ENCODE data around the gene ATG7.
"Not testable (repeated sequence)": the region's sequence is repeated elsewhere in the genome, so short reads cannot be mapped to it uniquely, and the experiment has no call there.

ATG7 gene

DNA sequence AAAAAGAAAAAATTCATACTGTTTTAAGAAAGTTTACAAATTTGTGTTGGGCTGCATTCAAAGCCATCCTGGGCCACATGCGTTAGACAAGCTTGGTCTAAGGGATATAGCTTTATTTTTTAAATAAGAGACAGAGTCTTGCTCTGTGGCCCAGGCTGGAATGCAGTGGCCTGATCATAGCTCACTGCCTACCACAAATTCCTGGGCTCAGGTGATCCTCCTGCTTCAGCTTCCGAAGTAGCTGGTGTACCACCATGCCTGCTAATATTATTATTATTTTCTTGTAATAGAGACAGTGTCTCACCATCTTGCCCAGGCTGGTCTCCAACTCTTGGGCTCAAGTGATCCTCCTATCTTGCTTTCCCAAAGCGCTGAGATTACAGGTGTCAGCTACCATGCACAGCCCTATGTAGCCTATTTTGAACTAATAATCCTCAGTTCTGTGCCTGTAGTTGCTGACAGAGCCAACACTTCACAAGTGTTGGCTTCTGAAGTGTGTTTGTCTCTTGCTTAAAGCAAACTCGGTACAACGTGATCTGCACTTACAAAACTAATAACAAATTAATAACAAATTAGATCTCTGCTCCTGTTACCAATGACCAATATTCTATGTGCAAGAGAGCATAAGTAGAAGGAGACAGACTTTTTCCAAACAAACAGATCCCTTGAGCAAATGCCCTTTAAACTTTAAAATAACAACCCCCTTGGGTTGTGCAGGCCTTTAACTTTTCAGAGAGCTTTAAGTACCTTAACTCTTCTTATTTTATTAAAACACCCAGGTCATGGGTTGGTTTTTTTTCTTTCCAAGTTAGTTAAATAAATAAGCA lies 236.4 kb downstream of the ATG7 start:
- H3K4me3 ChIP-seq (ENCODE audit: insufficient read length, low read depth): no peak overlapping the region

DNA sequence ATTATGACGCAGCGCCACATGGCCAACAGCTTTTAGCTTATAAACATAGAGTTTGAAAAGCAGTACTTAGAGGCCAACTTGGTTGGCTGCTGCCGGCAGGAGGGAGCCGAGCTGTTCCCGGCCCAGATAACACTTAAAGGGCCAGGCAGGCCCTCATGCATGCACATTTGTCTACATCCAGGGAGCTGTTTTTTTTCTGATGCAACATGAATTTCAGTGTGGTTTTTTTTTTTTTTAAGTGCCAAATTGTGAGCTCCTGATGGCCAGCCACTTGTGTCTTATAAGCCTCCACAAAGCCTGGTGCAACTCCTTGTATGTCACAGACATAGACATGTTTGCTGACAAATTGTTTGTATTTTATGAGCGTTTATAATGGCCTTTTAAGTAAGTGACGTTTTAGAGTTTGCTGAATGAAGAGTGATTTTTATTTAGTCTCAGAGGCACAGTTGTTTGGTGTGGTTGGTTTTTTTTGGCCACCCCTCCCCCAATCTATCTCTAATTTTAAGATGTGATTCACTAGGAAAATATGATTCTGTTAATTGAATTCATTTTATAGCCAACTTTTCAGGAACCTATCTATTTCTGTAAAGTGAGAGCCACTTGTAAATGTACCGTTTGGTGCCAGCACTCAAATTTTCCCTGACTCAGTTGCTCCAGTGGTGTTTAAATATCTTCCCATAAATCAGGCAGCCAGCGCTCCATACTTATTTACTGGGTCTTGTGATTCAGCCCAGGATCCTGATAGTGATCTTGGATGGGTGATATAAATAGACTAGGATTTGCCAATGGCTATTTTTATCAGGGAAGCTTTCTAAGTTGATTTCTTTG lies 237.2 kb downstream of the ATG7 start:
- Histone ChIP-seq H3K9ac (ENCODE audit: insufficient read length, low read depth) (no peak overlapping the region), H3K36me3 (ENCODE audit: insufficient read depth, insufficient read length, low read length) (no peaks in the 10 kb centered on the region), H3K4me3 (ENCODE audit: insufficient read length, low read depth) (no peak overlapping the region), H3K27me3 (ENCODE audit: insufficient read depth, insufficient read length) (no peaks in the 10 kb centered on the region), H3K9me3 (ENCODE audit: insufficient read depth, low read length) (no peaks in the 10 kb centered on the region; the same call in 1 of the 2 replicates), H3K4me1 (ENCODE audit: insufficient read depth, insufficient read length) (no peaks in the 10 kb centered on the region)
- peak; percentile 8 for DNase-seq (ENCODE audit: low read depth, low spot score)
- TF ChIP-seq SUZ12 (IDR thresholded peaks at IDR 0.05; ENCODE audit: extremely low read depth, insufficient read depth, insufficient read length) (no peak), ZNF274 (IDR thresholded peaks at IDR 0.05; ENCODE audit: low read depth, low read length) (no peak), YY1 (IDR thresholded peaks at IDR 0.05; ENCODE audit: insufficient read depth, insufficient read length) (no peak)

More for the DNA sequence above, 236.4 kb downstream of the ATG7 start:
- H3K4me1 ChIP-seq (ENCODE audit: insufficient read depth, insufficient read length): no peaks in the 10 kb centered on the region
- H3K9ac ChIP-seq (ENCODE audit: insufficient read length, low read depth): no peak overlapping the region
- no peaks in the 10 kb centered on the region; the same call in 1 of the 2 replicates for H3K9me3 ChIP-seq (ENCODE audit: insufficient read depth, low read length)
- H3K27me3 ChIP-seq (ENCODE audit: insufficient read depth, insufficient read length): no peaks in the 10 kb centered on the region
- TF ChIP-seq SUZ12 (IDR thresholded peaks at IDR 0.05; ENCODE audit: extremely low read depth, insufficient read depth, insufficient read length) (no peak), ZNF274 (IDR thresholded peaks at IDR 0.05; ENCODE audit: low read depth, low read length) (no peak), YY1 (IDR thresholded peaks at IDR 0.05; ENCODE audit: insufficient read depth, insufficient read length) (no peak)
- DNase-seq (ENCODE audit: low read depth, low spot score): no peak
- no peaks in the 10 kb centered on the region for H3K36me3 ChIP-seq (ENCODE audit: insufficient read depth, insufficient read length, low read length)

DNA sequence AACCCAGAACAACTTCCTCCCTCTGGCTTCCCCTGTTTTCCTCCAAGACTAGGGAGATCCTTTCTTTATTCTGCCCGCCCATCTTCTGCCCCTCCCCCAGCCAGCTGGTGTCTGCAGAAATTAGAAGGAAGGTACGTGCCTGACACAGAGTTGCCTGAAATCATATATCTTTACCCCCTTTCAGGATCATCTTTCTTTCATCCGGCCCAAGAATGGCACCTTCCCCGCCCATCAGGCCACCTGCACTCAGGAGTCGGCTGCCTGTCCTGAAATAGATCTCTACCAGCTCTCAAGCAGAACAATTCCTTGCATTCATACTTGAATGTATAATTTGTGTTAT lies 237.8 kb downstream of the ATG7 start:
- no peak overlapping the region for H3K9ac ChIP-seq (ENCODE audit: insufficient read length, low read depth)
- no peaks in the 10 kb centered on the region for H3K4me1 ChIP-seq (ENCODE audit: insufficient read depth, insufficient read length)
- H3K9me3 ChIP-seq (ENCODE audit: insufficient read depth, low read length): no peaks in the 10 kb centered on the region; the same call in 1 of the 2 replicates
- H3K4me3 ChIP-seq (ENCODE audit: insufficient read length, low read depth): no peak overlapping the region
- no peak for DNase-seq (ENCODE audit: low read depth, low spot score)
- no peaks in the 10 kb centered on the region for H3K27me3 ChIP-seq (ENCODE audit: insufficient read depth, insufficient read length)
- no peaks in the 10 kb centered on the region for H3K36me3 ChIP-seq (ENCODE audit: insufficient read depth, insufficient read length, low read length)
- no peak for TF ChIP-seq SUZ12 (IDR thresholded peaks at IDR 0.05; ENCODE audit: extremely low read depth, insufficient read depth, insufficient read length)
- TF ChIP-seq YY1 (IDR thresholded peaks at IDR 0.05; ENCODE audit: insufficient read depth, insufficient read length): no peak
- no peak for TF ChIP-seq ZNF274 (IDR thresholded peaks at IDR 0.05; ENCODE audit: low read depth, low read length)

DNA sequence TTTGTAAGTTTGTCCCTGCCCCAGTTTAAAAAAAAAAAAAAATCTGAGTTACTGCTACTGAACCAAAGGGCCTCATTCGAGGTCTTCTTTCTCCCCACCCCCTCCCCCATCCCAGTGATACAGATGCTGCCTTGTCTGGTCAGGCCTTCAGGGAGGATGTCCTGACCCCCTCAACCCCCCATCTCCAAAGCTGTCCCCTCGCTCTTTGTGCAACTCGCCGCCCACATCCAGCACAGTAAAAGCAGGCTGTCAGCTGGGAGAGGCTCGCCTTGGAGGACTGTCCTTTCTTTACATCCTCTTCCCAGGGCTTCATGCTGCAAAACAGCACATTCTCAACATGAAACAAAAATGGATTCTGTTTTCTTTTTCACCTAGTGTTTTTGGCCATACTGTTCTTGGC lies 238.2 kb downstream of the ATG7 start:
- DNase-seq (ENCODE audit: low read depth, low spot score): no peak
- Histone ChIP-seq H3K4me3 (ENCODE audit: insufficient read length, low read depth) (no peak overlapping the region), H3K36me3 (ENCODE audit: insufficient read depth, insufficient read length, low read length) (no peaks in the 10 kb centered on the region), H3K4me1 (ENCODE audit: insufficient read depth, insufficient read length) (no peaks in the 10 kb centered on the region), H3K27me3 (ENCODE audit: insufficient read depth, insufficient read length) (no peaks in the 10 kb centered on the region), H3K9ac (ENCODE audit: insufficient read length, low read depth) (no peak overlapping the region), H3K9me3 (ENCODE audit: insufficient read depth, low read length) (no peaks in the 10 kb centered on the region; the same call in 1 of the 2 replicates)
- TF ChIP-seq SUZ12 (IDR thresholded peaks at IDR 0.05; ENCODE audit: extremely low read depth, insufficient read depth, insufficient read length) (no peak), YY1 (IDR thresholded peaks at IDR 0.05; ENCODE audit: insufficient read depth, insufficient read length) (no peak), ZNF274 (IDR thresholded peaks at IDR 0.05; ENCODE audit: low read depth, low read length) (no peak)

DNA sequence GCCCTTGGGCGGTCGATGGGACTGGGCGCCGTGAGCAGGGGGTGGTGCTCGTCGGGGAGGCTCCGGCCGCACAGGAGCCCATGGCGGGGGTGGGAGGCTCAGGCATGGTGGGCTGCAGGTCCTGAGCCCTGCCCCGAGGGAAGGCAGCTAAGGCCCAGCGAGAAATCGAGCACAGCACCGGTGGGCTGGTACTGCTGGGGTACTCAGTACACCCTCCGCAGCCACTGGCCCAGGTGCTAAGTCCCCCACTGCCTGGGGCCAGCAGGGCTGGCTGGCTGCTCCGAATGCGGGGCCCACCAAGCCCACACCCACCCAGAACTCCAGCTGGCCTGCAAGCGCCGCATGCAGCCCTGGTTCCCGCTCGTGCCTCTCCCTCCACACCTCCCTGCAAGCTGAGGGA lies 239.4 kb downstream of the ATG7 start:
- not testable (repeated sequence) for H3K9ac ChIP-seq (ENCODE audit: insufficient read length, low read depth); H3K4me3 ChIP-seq (ENCODE audit: insufficient read length, low read depth); H3K27me3 ChIP-seq (ENCODE audit: insufficient read depth, insufficient read length); H3K9me3 ChIP-seq (ENCODE audit: insufficient read depth, low read length); H3K4me1 ChIP-seq (ENCODE audit: insufficient read depth, insufficient read length); H3K36me3 ChIP-seq (ENCODE audit: insufficient read depth, insufficient read length, low read length); DNase-seq (ENCODE audit: low read depth, low spot score)

DNA sequence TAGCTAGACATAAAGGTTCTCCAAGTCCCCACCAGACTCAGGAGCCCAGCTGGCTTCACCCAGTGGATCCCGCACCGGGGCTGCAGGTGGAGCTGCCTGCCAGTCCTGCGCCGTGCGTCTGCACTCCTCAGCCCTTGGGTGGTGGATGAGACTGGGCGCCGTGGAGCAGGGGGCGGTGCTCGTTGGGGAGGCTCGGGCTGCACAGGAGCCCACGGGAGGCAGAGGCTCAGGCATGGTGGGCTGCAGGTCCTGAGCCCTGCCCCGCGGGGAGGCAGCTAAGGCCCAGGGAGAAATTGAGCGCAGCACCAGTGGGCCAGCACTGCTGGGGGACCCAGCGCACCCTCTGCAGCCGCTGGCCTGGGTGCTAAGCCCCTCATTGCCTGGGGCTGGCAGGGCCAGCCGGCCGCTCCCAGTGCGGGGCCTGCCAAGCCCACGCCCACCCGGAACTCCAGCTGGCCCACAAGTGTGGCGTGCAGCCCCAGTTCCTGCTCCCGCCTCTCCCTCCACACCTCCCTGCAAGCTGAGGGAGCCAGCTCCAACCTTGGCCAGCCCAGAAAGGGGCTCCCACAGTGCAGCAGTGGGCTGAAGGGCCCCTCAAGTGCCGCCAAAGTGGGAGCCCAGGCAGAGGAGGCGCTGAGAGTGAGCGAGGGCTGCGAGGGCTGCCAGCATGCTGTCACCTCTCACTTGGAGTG lies 241.1 kb downstream of the ATG7 start:
- not testable (repeated sequence) for H3K4me3 ChIP-seq (ENCODE audit: insufficient read length, low read depth); DNase-seq (ENCODE audit: low read depth, low spot score); H3K36me3 ChIP-seq (ENCODE audit: insufficient read depth, insufficient read length, low read length); H3K9ac ChIP-seq (ENCODE audit: insufficient read length, low read depth); H3K27me3 ChIP-seq (ENCODE audit: insufficient read depth, insufficient read length); H3K9me3 ChIP-seq (ENCODE audit: insufficient read depth, low read length); H3K4me1 ChIP-seq (ENCODE audit: insufficient read depth, insufficient read length)

DNA sequence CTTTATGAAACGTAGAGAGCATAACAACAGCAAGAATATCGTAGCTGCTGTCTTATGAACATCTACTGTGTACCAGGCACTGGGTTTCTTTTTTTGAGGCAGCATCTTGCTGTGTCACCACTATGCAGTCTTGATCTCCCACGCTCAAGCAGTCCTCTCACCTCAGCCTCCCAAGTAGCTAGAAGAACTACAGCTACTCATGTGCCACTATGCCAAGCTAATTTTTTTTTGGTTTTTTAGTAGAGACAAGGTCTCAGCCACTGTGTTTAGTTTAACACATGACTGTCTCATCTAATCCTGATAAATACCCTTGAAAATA lies 241.6 kb downstream of the ATG7 start:
- Histone ChIP-seq H3K27me3 (ENCODE audit: insufficient read depth, insufficient read length) (no peaks in the 10 kb centered on the region), H3K9ac (ENCODE audit: insufficient read length, low read depth) (no peak overlapping the region), H3K36me3 (ENCODE audit: insufficient read depth, insufficient read length, low read length) (no peaks in the 10 kb centered on the region), H3K9me3 (ENCODE audit: insufficient read depth, low read length) (no peaks in the 10 kb centered on the region; the same call in 1 of the 2 replicates), H3K4me1 (ENCODE audit: insufficient read depth, insufficient read length) (no peaks in the 10 kb centered on the region), H3K4me3 (ENCODE audit: insufficient read length, low read depth) (no peak overlapping the region)
- DNase-seq (ENCODE audit: low read depth, low spot score): no peak
- no peak for TF ChIP-seq SUZ12 (IDR thresholded peaks at IDR 0.05; ENCODE audit: extremely low read depth, insufficient read depth, insufficient read length)
- TF ChIP-seq YY1 (IDR thresholded peaks at IDR 0.05; ENCODE audit: insufficient read depth, insufficient read length): no peak
- TF ChIP-seq ZNF274 (IDR thresholded peaks at IDR 0.05; ENCODE audit: low read depth, low read length): no peak
